Stimulated activated CD8-positive, alpha-beta memory T cell treated with anti-CD3 and anti-CD28 coated beads, Interleukin-2, amount 100 ng/mL, for 1 hour (primary cell): Measurements from ENCODE around the gene MC2R.
"Not testable (repeated sequence)": the region's sequence is repeated elsewhere in the genome, so short reads cannot be mapped to it uniquely, and the experiment has no call there.

Source experiments
- DNase-seq, 2 donors: peaks; one replicate each; pipeline ENCODE4 v3.0.0-alpha.2; 2020; ENCODE audit warnings: low read depth in 2 of 2

The MC2R gene

GRCh38 chr18:13893418-13893760 lies 21.9 kb downstream of the MC2R start:
- DNase-seq = no peak

GRCh38 chr18:13892098-13892497 lies 23.2 kb downstream of the MC2R start:
- DNase-seq = no peak

GRCh38 chr18:13890761-13891361 lies 24.5 kb downstream of the MC2R start:
- DNase-seq = no peak

GRCh38 chr18:13889671-13890070 lies 25.7 kb downstream of the MC2R start:
- DNase-seq = no peak

- no peak for DNase-seq
Measured at GRCh38 chr18:13888191-13888716, 27.1 kb downstream of the MC2R start.

- no peak for DNase-seq
Measured at GRCh38 chr18:13885009-13885408, 30.3 kb downstream of the MC2R start.

- no peak for DNase-seq
Measured at GRCh38 chr18:13879937-13880336, 35.4 kb downstream of the MC2R start.

GRCh38 chr18:13879492-13879891 lies 35.8 kb downstream of the MC2R start:
- DNase-seq = no peak

GRCh38 chr18:13878857-13879256 lies 36.5 kb downstream of the MC2R start:
- DNase-seq = no peak

- DNase-seq = no peak
Measured at GRCh38 chr18:13877157-13877556, 38.2 kb downstream of the MC2R start.

GRCh38 chr18:13874558-13874957 lies 40.8 kb downstream of the MC2R start:
- DNase-seq = no peak

- DNase-seq = no peak
Measured at GRCh38 chr18:13872932-13873331, 42.4 kb downstream of the MC2R start.

- DNase-seq = no peak
Measured at GRCh38 chr18:13872373-13872772, 43.0 kb downstream of the MC2R start.

- DNase-seq = no peak
Measured at GRCh38 chr18:13871701-13872100, 43.6 kb downstream of the MC2R start.

GRCh38 chr18:13868501-13869271 lies 46.6 kb downstream of the MC2R start:
- no peak for DNase-seq

GRCh38 chr18:13862898-13863297 lies 52.4 kb downstream of the MC2R start:
- DNase-seq = not testable (repeated sequence)

GRCh38 chr18:13849791-13850190 lies 65.5 kb downstream of the MC2R start:
- no peak for DNase-seq

- DNase-seq = no peak
Measured at GRCh38 chr18:13836559-13836958, 78.8 kb downstream of the MC2R start.

- DNase-seq = no peak
Measured at GRCh38 chr18:13835202-13835601, 80.1 kb downstream of the MC2R start.

- no peak for DNase-seq
Measured at GRCh38 chr18:13834496-13835015, 80.8 kb downstream of the MC2R start.
